Vagina (tissue), 2 donors: Measurements from ENCODE around the gene IQSEC1. TPM values are rescaled to one million over a fixed set of nuclear protein-coding genes. Genes with fewer than 3 reads are reported as not detected.

Source experiments
- DNase-seq, 2 donors: peaks; one replicate each; pipeline ENCODE4 v3.0.0-alpha.2; 2017; ENCODE audit errors: extremely low spot score in 2 of 2
- H3K27ac ChIP-seq: fragments of 200-600 bp; sonication (generic); one replicate; pipeline ENCODE4 v1.5.1; 2019
- H3K27me3 ChIP-seq: fragments of 200-600 bp; sonication (generic); one replicate; pipeline ENCODE4 v1.5.1; 2019
- H3K36me3 ChIP-seq, 2 donors: fragments of 200-600 bp; sonication (generic); one replicate each; pipeline ENCODE4 v1.5.1; 2017 to 2019
- H3K4me1 ChIP-seq: fragments of 200-600 bp; sonication (generic); one replicate; pipeline ENCODE4 v1.5.1; 2019
- H3K4me3 ChIP-seq, 2 donors: fragments of 200-600 bp; sonication (generic); 1 replicate in 1 of 2; 2 replicates in 1 of 2; pipeline ENCODE4 v1.5.1; 2016 to 2019
- H3K9me3 ChIP-seq: fragments of 200-600 bp; sonication (generic); one replicate; pipeline ENCODE4 v1.5.1; 2019
- CTCF ChIP-seq, 3 experiments: fragments of 450-650 bp in 2 of 3; fragments of 200-600 bp in 1 of 3; sonication (generic) in 1 of 3; IDR thresholded peaks; one replicate each; pipeline ENCODE4 v1.5.1; 2017 to 2019; ENCODE audit warnings: antibody characterized with exemption in 3 of 3, mild to moderate bottlenecking in 2 of 3, moderate library complexity in 2 of 3
- POLR2A ChIP-seq, 2 donors: fragments of 450-650 bp; IDR thresholded peaks; one replicate each; pipeline ENCODE4 v1.6.1; 2017; ENCODE audit warnings: antibody characterized with exemption in 2 of 2, mild to moderate bottlenecking in 2 of 2, moderate library complexity in 2 of 2
- POLR2AphosphoS5 ChIP-seq, 2 donors: sonication (generic); formaldehyde crosslinking; IDR thresholded peaks; one replicate each; pipeline ENCODE4 v1.9.0; 2017; ENCODE audit warnings: antibody characterized with exemption in 2 of 2, mild to moderate bottlenecking in 2 of 2, low read depth in 1 of 2; ENCODE audit not compliant: insufficient read depth in 1 of 2
- intact Hi-C: fragments of 100-400 bp; cut with DNase I; formaldehyde crosslinking; loops from one replicate; pipeline ENCODE4 v1.15.1; 2023
- total RNA-seq: library from RNA; depleted of rRNA; stranded (reverse); fragments of >200 nt; gene quantifications from one replicate; pipeline ENCODE4 v1.2.3, GENCODE V29; 2016

IQSEC1 gene
- total RNA-seq, 1 donor from 2014 or later, result 34.9 TPM

- DNase-seq, result no peak
- H3K4me1 ChIP-seq, result peaks cover 92% of the 10 kb centered on the region
- H3K27ac ChIP-seq, result no peak overlapping the region
- no peaks in the 10 kb centered on the region for H3K36me3 ChIP-seq
- intact Hi-C loops, result no loop called here
- H3K9me3 ChIP-seq, result no peaks in the 10 kb centered on the region
- H3K4me3 ChIP-seq, result no peak overlapping the region
- TF ChIP-seq POLR2AphosphoS5 (IDR thresholded peaks at IDR 0.05; ENCODE audit: insufficient read depth in 1 of 2, low read depth in 1 of 2), result no peak
- TF ChIP-seq CTCF (IDR thresholded peaks at IDR 0.05), result no peak
- TF ChIP-seq POLR2A (IDR thresholded peaks at IDR 0.05), result no peak
- no peaks in the 10 kb centered on the region for H3K27me3 ChIP-seq
Observed at GRCh38 chr3:12961697-12962036, 111.6 kb downstream of the IQSEC1 start.

GRCh38 chr3:12961007-12961696 is 112.1 kb downstream of the IQSEC1 start:
- Histone ChIP-seq H3K27ac (no peak overlapping the region), H3K4me3 (no peak overlapping the region), H3K9me3 (no peaks in the 10 kb centered on the region), H3K4me1 (peaks cover 88% of the 10 kb centered on the region), H3K36me3 (no peaks in the 10 kb centered on the region), H3K27me3 (no peaks in the 10 kb centered on the region)
- intact Hi-C loops, result no loop called here
- TF ChIP-seq POLR2A (IDR thresholded peaks at IDR 0.05), result no peak
- DNase-seq, result no peak

GRCh38 chr3:12960497-12960896 is 112.7 kb downstream of the IQSEC1 start:
- H3K27me3 ChIP-seq, result no peaks in the 10 kb centered on the region
- no peaks in the 10 kb centered on the region for H3K36me3 ChIP-seq
- no peak for TF ChIP-seq POLR2AphosphoS5 (IDR thresholded peaks at IDR 0.05; ENCODE audit: insufficient read depth in 1 of 2, low read depth in 1 of 2)
- no peak for TF ChIP-seq CTCF (IDR thresholded peaks at IDR 0.05)
- TF ChIP-seq POLR2A (IDR thresholded peaks at IDR 0.05), result no peak
- intact Hi-C loops, result no loop called here
- H3K4me3 ChIP-seq, result no peak overlapping the region
- no peak for DNase-seq
- peaks cover 88% of the 10 kb centered on the region for H3K4me1 ChIP-seq
- no peak overlapping the region for H3K27ac ChIP-seq
- H3K9me3 ChIP-seq, result no peaks in the 10 kb centered on the region

- Histone ChIP-seq H3K27ac (peak overlapping the region; percentile 58), H3K4me3 (no peak overlapping the region), H3K9me3 (no peaks in the 10 kb centered on the region), H3K4me1 (peaks cover 88% of the 10 kb centered on the region), H3K36me3 (no peaks in the 10 kb centered on the region), H3K27me3 (no peaks in the 10 kb centered on the region)
- DNase-seq, result no peak
- intact Hi-C loops, result no loop called here
- no peak for TF ChIP-seq POLR2A (IDR thresholded peaks at IDR 0.05)
Observed at GRCh38 chr3:12959838-12960378, 113.3 kb downstream of the IQSEC1 start.

GRCh38 chr3:12959410-12959809 is 113.8 kb downstream of the IQSEC1 start:
- peaks cover 88% of the 10 kb centered on the region for H3K4me1 ChIP-seq
- no peaks in the 10 kb centered on the region for H3K9me3 ChIP-seq
- H3K36me3 ChIP-seq, result no peaks in the 10 kb centered on the region
- no peaks in the 10 kb centered on the region for H3K27me3 ChIP-seq
- no peak overlapping the region for H3K4me3 ChIP-seq
- TF ChIP-seq POLR2AphosphoS5 (IDR thresholded peaks at IDR 0.05; ENCODE audit: insufficient read depth in 1 of 2, low read depth in 1 of 2) (no peak), CTCF (IDR thresholded peaks at IDR 0.05) (no peak)
- intact Hi-C loops, result no loop called here
- H3K27ac ChIP-seq, result peak overlapping the region; percentile 58
- no peak for DNase-seq
